ENCODE data around the gene ACE. TPM values are rescaled to one million over a fixed set of nuclear protein-coding genes. Genes with fewer than 3 reads are reported as not detected.

ACE gene
- total and polyA plus RNA-seq, 4 experiments from 2014 or later = 1.8 to 56.7 (median 32.1) TPM

GRCh38 chr17:63493411-63493810 lies 16.6 kb downstream of the ACE start:
- no peak overlapping the region for H3K4me3 Mint-ChIP-seq
- H3K36me3 ChIP-seq (ENCODE audit: insufficient read depth, low read length) = no peaks in the 10 kb centered on the region
- H3K9me3 ChIP-seq (ENCODE audit: control insufficient read depth in 1 of 2, low read length in 2 of 2) = no peaks in the 10 kb centered on the region
- H3K36me3 Mint-ChIP-seq = peaks cover 0 to 6% of the 10 kb centered on the region in 2 donors
- intact Hi-C loops (cut with micrococcal nuclease) = no loop called here
- no peaks in the 10 kb centered on the region for H3K9me3 Mint-ChIP-seq
- POLR2A ChIA-PET (ENCODE audit: partially characterized antibody) = no interaction called here
- H3K27me3 Mint-ChIP-seq = no peaks in the 10 kb centered on the region
- no peaks in the 10 kb centered on the region for H3K27me3 ChIP-seq (ENCODE audit: insufficient read depth, low read length)
- no peaks in the 10 kb centered on the region for H3K4me1 ChIP-seq (ENCODE audit: insufficient read depth, low read length)
- H3K27ac Mint-ChIP-seq = no peak overlapping the region
- DNase-seq = no peak
- no peak overlapping the region for H3K4me3 ChIP-seq (ENCODE audit: low read length in 2 of 2)
- no peak overlapping the region for H3K27ac ChIP-seq (ENCODE audit: low read depth, low read length)
- H3K4me1 Mint-ChIP-seq = no peaks in the 10 kb centered on the region
- CTCF ChIA-PET (ENCODE audit: partially characterized antibody) = no interaction called here

GRCh38 chr17:63494300-63494928 lies 17.6 kb downstream of the ACE start:
- CTCF ChIA-PET (ENCODE audit: partially characterized antibody) = interaction anchor here (0.5 kb wide), 1 partner anchor 93 kb away, joined by 3 read pairs; no protein-coding TSS in a partner anchor
- H3K9me3 ChIP-seq (ENCODE audit: control insufficient read depth in 1 of 2, low read length in 2 of 2) = no peaks in the 10 kb centered on the region
- no peaks in the 10 kb centered on the region for H3K27me3 ChIP-seq (ENCODE audit: insufficient read depth, low read length)
- no peak for DNase-seq
- no peak overlapping the region for H3K4me3 ChIP-seq (ENCODE audit: low read length in 2 of 2)
- POLR2A ChIA-PET (ENCODE audit: partially characterized antibody) = no interaction called here
- Mint-ChIP-seq H3K36me3 (peaks cover 0 to 6% of the 10 kb centered on the region in 2 donors), H3K9me3 (no peaks in the 10 kb centered on the region), H3K4me1 (peaks cover 0 to 2% (median 0%) of the 10 kb centered on the region in 4 donors), H3K27ac (peak overlapping the region in 3 of 7 donors; percentile 46 to 78 (median 53)), H3K27me3 (no peaks in the 10 kb centered on the region), H3K4me3 (no peak overlapping the region)
- no peak overlapping the region for H3K27ac ChIP-seq (ENCODE audit: low read depth, low read length)
- H3K36me3 ChIP-seq (ENCODE audit: insufficient read depth, low read length) = no peaks in the 10 kb centered on the region
- H3K4me1 ChIP-seq (ENCODE audit: insufficient read depth, low read length) = no peaks in the 10 kb centered on the region
- intact Hi-C loops (cut with micrococcal nuclease) = no loop called here

- ChIA-PET POLR2A (ENCODE audit: partially characterized antibody) (no interaction called here), CTCF (ENCODE audit: partially characterized antibody) (interaction anchor here (0.9 to 1.6 kb wide), 2 partner anchors 88 to 116 kb away, joined by 3 to 5 read pairs; no protein-coding TSS in a partner anchor)
- Histone ChIP-seq H3K27ac (ENCODE audit: low read depth, low read length) (no peak overlapping the region), H3K4me1 (ENCODE audit: insufficient read depth, low read length) (no peaks in the 10 kb centered on the region), H3K36me3 (ENCODE audit: insufficient read depth, low read length) (no peaks in the 10 kb centered on the region), H3K9me3 (ENCODE audit: control insufficient read depth in 1 of 2, low read length in 2 of 2) (no peaks in the 10 kb centered on the region), H3K4me3 (ENCODE audit: low read length in 2 of 2) (no peak overlapping the region), H3K27me3 (ENCODE audit: insufficient read depth, low read length) (no peaks in the 10 kb centered on the region)
- Mint-ChIP-seq H3K27me3 (no peaks in the 10 kb centered on the region), H3K4me3 (no peak overlapping the region), H3K36me3 (peaks cover 0 to 2% of the 10 kb centered on the region in 2 donors), H3K27ac (peak overlapping the region in 1 of 7 donors; percentile 5), H3K4me1 (peaks cover 0 to 2% (median 0%) of the 10 kb centered on the region in 4 donors), H3K9me3 (no peaks in the 10 kb centered on the region)
- intact Hi-C loops (cut with micrococcal nuclease) = no loop called here
- no peak for DNase-seq
Observed at GRCh38 chr17:63495491-63495890, 18.6 kb downstream of the ACE start.

GRCh38 chr17:63496177-63496576 lies 19.3 kb downstream of the ACE start:
- no peaks in the 10 kb centered on the region for H3K9me3 Mint-ChIP-seq
- no peaks in the 10 kb centered on the region for H3K36me3 ChIP-seq (ENCODE audit: insufficient read depth, low read length)
- DNase-seq = no peak
- peaks cover 0 to 2% (median 0%) of the 10 kb centered on the region in 4 donors for H3K4me1 Mint-ChIP-seq
- H3K4me1 ChIP-seq (ENCODE audit: insufficient read depth, low read length) = no peaks in the 10 kb centered on the region
- H3K27me3 ChIP-seq (ENCODE audit: insufficient read depth, low read length) = no peaks in the 10 kb centered on the region
- no peak overlapping the region for H3K4me3 ChIP-seq (ENCODE audit: low read length in 2 of 2)
- H3K4me3 Mint-ChIP-seq = no peak overlapping the region
- intact Hi-C loops (cut with micrococcal nuclease) = no loop called here
- H3K9me3 ChIP-seq (ENCODE audit: control insufficient read depth in 1 of 2, low read length in 2 of 2) = no peaks in the 10 kb centered on the region
- ChIA-PET CTCF (ENCODE audit: partially characterized antibody) (interaction anchor here (0.9 to 1.6 kb wide), 3 partner anchors 70 to 115 kb away, joined by 3 to 7 read pairs (median 5); no protein-coding TSS in a partner anchor), POLR2A (ENCODE audit: partially characterized antibody) (interaction anchor here (1.0 kb wide), 1 partner anchor 10 kb away, joined by 3 read pairs; no protein-coding TSS in a partner anchor)
- H3K27ac ChIP-seq (ENCODE audit: low read depth, low read length) = no peak overlapping the region
- no peaks in the 10 kb centered on the region for H3K27me3 Mint-ChIP-seq
- H3K27ac Mint-ChIP-seq = peak overlapping the region in 1 of 7 donors; percentile 42
- H3K36me3 Mint-ChIP-seq = peaks cover 0 to 2% of the 10 kb centered on the region in 2 donors

GRCh38 chr17:63496663-63497400 lies 20.0 kb downstream of the ACE start:
- DNase-seq = no peak
- no peak overlapping the region for H3K27ac Mint-ChIP-seq
- no peaks in the 10 kb centered on the region for H3K4me1 ChIP-seq (ENCODE audit: insufficient read depth, low read length)
- H3K4me3 Mint-ChIP-seq = no peak overlapping the region
- intact Hi-C loops (cut with micrococcal nuclease) = no loop called here
- no peak overlapping the region for H3K4me3 ChIP-seq (ENCODE audit: low read length in 2 of 2)
- ChIA-PET CTCF (ENCODE audit: partially characterized antibody) (interaction anchor here (1.4 to 1.6 kb wide), 3 partner anchors 71 to 116 kb away, joined by 3 to 7 read pairs (median 5); no protein-coding TSS in a partner anchor), POLR2A (ENCODE audit: partially characterized antibody) (interaction anchor here (1.0 kb wide), 1 partner anchor 10 kb away, joined by 3 read pairs; no protein-coding TSS in a partner anchor)
- no peaks in the 10 kb centered on the region for H3K27me3 ChIP-seq (ENCODE audit: insufficient read depth, low read length)
- no peaks in the 10 kb centered on the region for H3K36me3 ChIP-seq (ENCODE audit: insufficient read depth, low read length)
- no peaks in the 10 kb centered on the region for H3K9me3 ChIP-seq (ENCODE audit: control insufficient read depth in 1 of 2, low read length in 2 of 2)
- no peak overlapping the region for H3K27ac ChIP-seq (ENCODE audit: low read depth, low read length)
- peaks cover 0 to 3% of the 10 kb centered on the region in 2 donors for H3K27me3 Mint-ChIP-seq
- no peaks in the 10 kb centered on the region for H3K9me3 Mint-ChIP-seq
- peaks cover 0 to 2% of the 10 kb centered on the region in 2 donors for H3K36me3 Mint-ChIP-seq
- H3K4me1 Mint-ChIP-seq = peaks cover 0 to 2% (median 0%) of the 10 kb centered on the region in 4 donors

GRCh38 chr17:63497708-63498483 lies 21.0 kb downstream of the ACE start:
- H3K4me3 Mint-ChIP-seq = no peak overlapping the region
- Histone ChIP-seq H3K4me3 (ENCODE audit: low read length in 2 of 2) (no peak overlapping the region), H3K27ac (ENCODE audit: low read depth, low read length) (no peak overlapping the region), H3K27me3 (ENCODE audit: insufficient read depth, low read length) (no peaks in the 10 kb centered on the region), H3K4me1 (ENCODE audit: insufficient read depth, low read length) (no peaks in the 10 kb centered on the region), H3K36me3 (ENCODE audit: insufficient read depth, low read length) (no peaks in the 10 kb centered on the region), H3K9me3 (ENCODE audit: control insufficient read depth in 1 of 2, low read length in 2 of 2) (no peaks in the 10 kb centered on the region)
- no peaks in the 10 kb centered on the region for H3K9me3 Mint-ChIP-seq
- H3K36me3 Mint-ChIP-seq = peaks cover 0 to 2% of the 10 kb centered on the region in 2 donors
- ChIA-PET POLR2A (ENCODE audit: partially characterized antibody) (no interaction called here), CTCF (ENCODE audit: partially characterized antibody) (interaction anchor here (1.0 to 1.5 kb wide), 4 partner anchors 19 to 115 kb away, joined by 3 to 7 read pairs (median 5); no protein-coding TSS in a partner anchor)
- peaks cover 0 to 3% of the 10 kb centered on the region in 2 donors for H3K27me3 Mint-ChIP-seq
- peaks cover 0 to 2% (median 0%) of the 10 kb centered on the region in 4 donors for H3K4me1 Mint-ChIP-seq
- intact Hi-C loops (cut with micrococcal nuclease) = no loop called here
- H3K27ac Mint-ChIP-seq = no peak overlapping the region
- DNase-seq = no peak
